PC-9 (cell line): Measurements from ENCODE around the gene PRPF40A. TPM values are rescaled to one million over a fixed set of nuclear protein-coding genes. Genes with fewer than 3 reads are reported as not detected.
"Not testable (repeated sequence)": the region's sequence is repeated elsewhere in the genome, so short reads cannot be mapped to it uniquely, and the experiment has no call there.

Source experiments
- BruUV-seq: library from RNA; stranded (reverse); fragments of 400-500 nt; replicated peaks from 2 replicates; lab custom pipeline; 2021; lab: Mats Ljungman, UMichigan
- CTCF ChIA-PET: fragments of 300-600 bp; sonication (Branson Sonifier 250); formaldehyde crosslinking; loops from one replicate; lab custom pipeline; 2022; ENCODE audit warnings: antibody characterized with exemption; lab: Charles Lee
- POLR2A ChIA-PET: fragments of 300-600 bp; sonication (Branson Sonifier 250); formaldehyde crosslinking; loops from one replicate; lab custom pipeline; 2022; ENCODE audit warnings: antibody characterized with exemption; ENCODE audit not compliant: unreplicated experiment; lab: Charles Lee
- DNase-seq, 2 experiments: peaks; one replicate each; pipeline versions ENCODE4 v3.0.0 to v3.0.0-alpha.2; 2015 to 2022; ENCODE audit warnings: mixed read lengths in 1 of 2
- H2AFZ ChIP-seq: fragments of 200-600 bp; sonication (generic); 2 replicates; pipeline ENCODE4 v1.8.1; 2017; ENCODE audit warnings: antibody characterized with exemption
- H3F3A ChIP-seq: fragments of 200-600 bp; sonication (generic); 2 replicates; pipeline ENCODE4 v1.8.1; 2017; ENCODE audit warnings: antibody characterized with exemption, mild to moderate bottlenecking, low read depth; ENCODE audit not compliant: insufficient read depth
- H3K27ac ChIP-seq: fragments of 200-600 bp; sonication (generic); 2 replicates; pipeline ENCODE4 v1.6.1; 2016; ENCODE audit warnings: mixed run types
- H3K27me3 ChIP-seq: fragments of 200-600 bp; sonication (generic); 2 replicates; pipeline ENCODE4 v1.6.1; 2016; ENCODE audit warnings: low read depth, mixed run types; ENCODE audit not compliant: insufficient read depth
- H3K36me3 ChIP-seq: fragments of 200-600 bp; sonication (generic); 2 replicates; pipeline ENCODE4 v1.6.1; 2016; ENCODE audit warnings: low read depth, mixed run types
- H3K4me1 ChIP-seq: fragments of 200-600 bp; sonication (generic); replicated peaks from 2 replicates; pipeline ENCODE4 v1.6.1; 2016; ENCODE audit warnings: mixed run types; ENCODE audit not compliant: insufficient read depth
- H3K4me2 ChIP-seq: fragments of 200-600 bp; sonication (generic); 2 replicates; pipeline ENCODE4 v1.6.1; 2017; ENCODE audit warnings: mixed run types
- H3K4me3 ChIP-seq: fragments of 200-600 bp; sonication (generic); 2 replicates; pipeline ENCODE4 v1.6.1; 2016; ENCODE audit warnings: mixed run types
- H3K79me2 ChIP-seq: fragments of 200-600 bp; sonication (generic); 2 replicates; pipeline ENCODE4 v1.6.1; 2017; ENCODE audit warnings: low read depth, mixed run types
- H3K9me2 ChIP-seq: fragments of 200-600 bp; sonication (generic); 2 replicates; pipeline ENCODE4 v1.8.1; 2017; ENCODE audit warnings: mild to moderate bottlenecking; ENCODE audit not compliant: insufficient read depth
- H3K9me3 ChIP-seq: fragments of 200-600 bp; sonication (generic); 2 replicates; pipeline ENCODE4 v1.8.1; 2016; ENCODE audit warnings: low read depth; ENCODE audit not compliant: insufficient read depth
- H4K20me1 ChIP-seq: fragments of 200-600 bp; sonication (generic); 2 replicates; pipeline ENCODE4 v1.8.1; 2017; ENCODE audit not compliant: insufficient read depth
- EZH2 ChIP-seq: fragments of 200-600 bp; sonication (generic); IDR thresholded peaks from 2 replicates; pipeline ENCODE4 v1.8.0; 2017; ENCODE audit warnings: antibody characterized with exemption, low read depth
- intact Hi-C: fragments of 100-400 bp; cut with micrococcal nuclease; formaldehyde crosslinking; loops from one replicate; pipeline ENCODE4 v1.10.0; 2022; ENCODE audit not compliant: unreplicated experiment
- total RNA-seq: library from RNA; stranded (reverse); gene quantifications from 2 replicates; pipeline ENCODE4 v1.2.3, GENCODE V29; 2021
- TF ChIP-seq, protein P1 (sequence below): fragments of 200-600 bp; sonication (generic); conservative IDR thresholded peaks from 2 replicates; pipeline ENCODE4 v1.6.1; 2017; ENCODE audit warnings: mixed run types, antibody characterized with exemption, mild to moderate bottlenecking, moderate library complexity

Gene PRPF40A
- total RNA-seq, 1 experiment from 2014 or later, result 94.1 TPM

DNA sequence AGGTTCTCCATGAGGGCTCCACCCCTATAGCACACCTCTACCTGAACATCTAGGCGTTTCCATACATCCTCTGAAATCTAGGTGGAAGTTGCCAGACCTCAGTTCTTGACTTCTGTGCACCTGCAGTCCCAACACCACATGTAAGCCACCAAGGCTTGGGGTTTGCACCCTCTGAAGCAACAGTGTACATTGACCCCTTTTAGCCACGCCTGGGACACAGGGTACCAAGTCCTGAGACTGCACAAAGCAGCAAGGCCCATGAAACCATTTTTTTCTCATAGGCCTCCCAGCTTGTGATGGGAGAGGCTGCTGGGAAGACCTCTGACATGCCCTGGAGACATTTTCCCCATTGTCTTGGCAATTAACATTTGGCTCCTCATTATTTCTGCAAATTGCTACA lies 21.2 kb upstream of the PRPF40A start:
- CTCF ChIA-PET, result no interaction called here
- no peak for DNase-seq
- POLR2A ChIA-PET, result no interaction called here
- Histone ChIP-seq H3K79me2 (no peaks in the 10 kb centered on the region), H3F3A (peaks cover 10% of the 10 kb centered on the region; the same call in 1 of the 2 replicates), H3K4me1 (no peaks in the 10 kb centered on the region), H3K27me3 (no peaks in the 10 kb centered on the region), H4K20me1 (peaks cover 3% of the 10 kb centered on the region), H3K4me2 (no peak overlapping the region), H3K27ac (no peak overlapping the region), H3K4me3 (no peak overlapping the region), H3K9me2 (no peaks in the 10 kb centered on the region), H2AFZ (no peak overlapping the region), H3K36me3 (no peaks in the 10 kb centered on the region), H3K9me3 (no peaks in the 10 kb centered on the region)
- no peak for TF ChIP-seq EZH2
- TF ChIP-seq, protein P1, sequence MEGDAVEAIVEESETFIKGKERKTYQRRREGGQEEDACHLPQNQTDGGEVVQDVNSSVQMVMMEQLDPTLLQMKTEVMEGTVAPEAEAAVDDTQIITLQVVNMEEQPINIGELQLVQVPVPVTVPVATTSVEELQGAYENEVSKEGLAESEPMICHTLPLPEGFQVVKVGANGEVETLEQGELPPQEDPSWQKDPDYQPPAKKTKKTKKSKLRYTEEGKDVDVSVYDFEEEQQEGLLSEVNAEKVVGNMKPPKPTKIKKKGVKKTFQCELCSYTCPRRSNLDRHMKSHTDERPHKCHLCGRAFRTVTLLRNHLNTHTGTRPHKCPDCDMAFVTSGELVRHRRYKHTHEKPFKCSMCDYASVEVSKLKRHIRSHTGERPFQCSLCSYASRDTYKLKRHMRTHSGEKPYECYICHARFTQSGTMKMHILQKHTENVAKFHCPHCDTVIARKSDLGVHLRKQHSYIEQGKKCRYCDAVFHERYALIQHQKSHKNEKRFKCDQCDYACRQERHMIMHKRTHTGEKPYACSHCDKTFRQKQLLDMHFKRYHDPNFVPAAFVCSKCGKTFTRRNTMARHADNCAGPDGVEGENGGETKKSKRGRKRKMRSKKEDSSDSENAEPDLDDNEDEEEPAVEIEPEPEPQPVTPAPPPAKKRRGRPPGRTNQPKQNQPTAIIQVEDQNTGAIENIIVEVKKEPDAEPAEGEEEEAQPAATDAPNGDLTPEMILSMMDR, result no peak
- intact Hi-C loops, result no loop called here
- BruUV-seq, result no TSS peak

DNA sequence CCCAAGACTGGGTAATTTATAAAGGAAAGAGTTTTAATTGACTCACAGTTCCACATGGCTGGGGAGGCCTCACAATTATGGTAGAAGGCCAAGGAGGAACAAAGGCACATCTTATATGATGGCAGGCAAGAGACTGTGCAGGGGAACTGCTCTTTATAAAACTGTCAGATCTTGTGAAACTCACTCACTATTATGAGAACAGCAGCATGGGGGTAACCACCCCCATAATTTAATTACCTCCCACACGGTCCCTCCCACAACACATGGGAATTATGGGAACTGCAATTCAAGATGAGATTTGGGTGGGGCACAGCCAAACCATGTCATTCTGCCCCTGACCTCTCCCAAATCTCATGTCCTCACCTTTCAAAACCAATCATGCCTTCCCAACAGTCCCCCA lies 20.2 kb upstream of the PRPF40A start:
- POLR2A ChIA-PET, H3K9me2 ChIP-seq, H3K36me3 ChIP-seq, H3K27ac ChIP-seq, H2AFZ ChIP-seq, H3K27me3 ChIP-seq, BruUV-seq, DNase-seq, H4K20me1 ChIP-seq, H3K4me1 ChIP-seq, H3K4me2 ChIP-seq, H3K79me2 ChIP-seq, H3K4me3 ChIP-seq, H3K9me3 ChIP-seq, CTCF ChIA-PET, intact Hi-C loops: not testable (repeated sequence)
- H3F3A ChIP-seq, result peaks cover 10% of the 10 kb centered on the region; the same call in 1 of the 2 replicates

DNA sequence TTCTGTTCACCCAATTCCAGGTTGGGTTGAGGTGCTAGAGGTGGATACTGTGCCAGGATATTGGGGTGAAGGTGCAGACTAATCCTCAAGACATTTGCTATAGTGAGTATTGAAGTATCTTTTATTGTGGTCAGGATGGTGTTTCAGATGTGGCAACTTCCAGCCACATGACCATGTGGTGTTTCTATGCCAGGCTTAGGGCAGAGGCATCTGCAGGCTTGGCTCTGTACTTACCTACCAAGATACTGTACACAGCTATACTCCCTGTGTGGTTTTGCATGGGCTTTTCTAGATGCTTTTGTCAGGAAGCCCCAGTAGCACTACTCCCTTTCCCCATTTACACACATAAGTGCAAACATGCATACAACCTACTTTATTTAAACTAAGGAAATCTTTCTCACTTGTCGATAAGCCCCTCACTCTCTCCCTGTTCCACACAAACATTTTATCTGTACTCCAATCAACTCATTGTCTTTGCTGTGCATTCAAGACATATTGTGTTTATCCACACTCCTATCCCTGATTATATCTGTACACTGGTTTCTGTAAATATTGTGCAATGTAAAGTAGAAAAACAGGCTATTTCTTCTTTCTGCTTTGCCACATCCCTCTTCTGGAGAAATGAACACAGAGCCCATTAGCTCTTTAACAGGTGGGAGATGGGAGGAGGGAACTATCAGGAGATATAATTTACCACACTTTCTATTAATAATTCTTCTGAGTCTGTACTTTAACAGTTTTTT lies 13.5 kb upstream of the PRPF40A start:
- no peaks in the 10 kb centered on the region for H3K27me3 ChIP-seq
- H3K4me2 ChIP-seq, result peak overlapping the region; percentile 67
- H3K79me2 ChIP-seq, result 0 out of 2 replicates have a peak, but pooled peaks cover 3% of the 10 kb centered on the region
- DNase-seq, result peak; percentile 8 to 80
- no peak for TF ChIP-seq EZH2
- TF ChIP-seq, protein P1, result no peak
- no peak overlapping the region for H2AFZ ChIP-seq
- H3K36me3 ChIP-seq, result no peaks in the 10 kb centered on the region
- peaks cover 26% of the 10 kb centered on the region for H3K4me1 ChIP-seq
- no peaks in the 10 kb centered on the region for H3K9me2 ChIP-seq
- H4K20me1 ChIP-seq, result peaks cover 13% of the 10 kb centered on the region
- POLR2A ChIA-PET, result interaction anchor here (0.5 to 0.7 kb wide), 2 partner anchors 34 to 197 kb away, joined by 3 to 5 read pairs; no protein-coding TSS in a partner anchor
- H3K27ac ChIP-seq, result peak overlapping the region; percentile 72
- peak overlapping the region; percentile 12; the same call in 1 of the 2 replicates for H3K4me3 ChIP-seq
- H3K9me3 ChIP-seq, result no peaks in the 10 kb centered on the region
- BruUV-seq, result no TSS peak
- peaks cover 20% of the 10 kb centered on the region for H3F3A ChIP-seq
- CTCF ChIA-PET, result interaction anchor here (0.6 kb wide), 1 partner anchor 14 kb away, joined by 4 read pairs; no protein-coding TSS in a partner anchor
- intact Hi-C loops, result no loop called here
